ENCODE measurements around the gene KATNB1. TPM values are rescaled to one million over a fixed set of nuclear protein-coding genes. Genes with fewer than 3 reads are reported as not detected.
"Not testable (repeated sequence)": the region's sequence is repeated elsewhere in the genome, so short reads cannot be mapped to it uniquely, and the experiment has no call there.

KATNB1 gene
- total RNA-seq, 1 donor from 2014 or later, result 47.4 TPM

DNA sequence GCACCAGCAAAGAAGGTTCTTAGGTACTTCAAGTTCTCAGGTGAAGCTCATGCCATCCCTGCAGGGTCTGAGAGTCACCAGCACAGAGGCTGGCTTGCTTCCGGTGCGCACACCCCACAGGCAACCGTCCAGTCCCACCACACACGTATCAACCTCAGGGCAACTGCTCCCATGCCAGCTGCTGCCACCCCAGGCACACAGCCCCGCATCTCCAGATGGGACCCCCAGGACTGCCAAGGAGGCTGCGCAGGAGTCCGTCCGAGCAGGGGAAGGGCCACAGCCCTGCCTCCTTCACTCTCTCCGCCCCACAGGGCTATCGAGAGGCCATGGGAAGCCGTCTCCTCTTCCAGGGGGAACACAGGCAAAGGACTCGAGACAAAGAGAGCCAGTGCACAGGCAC lies 53.4 kb downstream of the KATNB1 start:
- no peak overlapping the region for H3K4me3 Mint-ChIP-seq
- no peak for DNase-seq (ENCODE audit: low read depth, low spot score)
- H3K27me3 Mint-ChIP-seq (ENCODE audit: low read depth), result no peaks in the 10 kb centered on the region
- H3K36me3 Mint-ChIP-seq (ENCODE audit: low read depth), result no peaks in the 10 kb centered on the region
- TF ChIP-seq, protein P1, sequence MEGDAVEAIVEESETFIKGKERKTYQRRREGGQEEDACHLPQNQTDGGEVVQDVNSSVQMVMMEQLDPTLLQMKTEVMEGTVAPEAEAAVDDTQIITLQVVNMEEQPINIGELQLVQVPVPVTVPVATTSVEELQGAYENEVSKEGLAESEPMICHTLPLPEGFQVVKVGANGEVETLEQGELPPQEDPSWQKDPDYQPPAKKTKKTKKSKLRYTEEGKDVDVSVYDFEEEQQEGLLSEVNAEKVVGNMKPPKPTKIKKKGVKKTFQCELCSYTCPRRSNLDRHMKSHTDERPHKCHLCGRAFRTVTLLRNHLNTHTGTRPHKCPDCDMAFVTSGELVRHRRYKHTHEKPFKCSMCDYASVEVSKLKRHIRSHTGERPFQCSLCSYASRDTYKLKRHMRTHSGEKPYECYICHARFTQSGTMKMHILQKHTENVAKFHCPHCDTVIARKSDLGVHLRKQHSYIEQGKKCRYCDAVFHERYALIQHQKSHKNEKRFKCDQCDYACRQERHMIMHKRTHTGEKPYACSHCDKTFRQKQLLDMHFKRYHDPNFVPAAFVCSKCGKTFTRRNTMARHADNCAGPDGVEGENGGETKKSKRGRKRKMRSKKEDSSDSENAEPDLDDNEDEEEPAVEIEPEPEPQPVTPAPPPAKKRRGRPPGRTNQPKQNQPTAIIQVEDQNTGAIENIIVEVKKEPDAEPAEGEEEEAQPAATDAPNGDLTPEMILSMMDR (conservative IDR thresholded peaks at IDR 0.05), result no peak
- peak overlapping the region; percentile 19 for H3K27ac Mint-ChIP-seq (ENCODE audit: unreplicated experiment)
- H3K4me1 Mint-ChIP-seq, result peaks cover 3% of the 10 kb centered on the region
- no peaks in the 10 kb centered on the region for H3K9me3 Mint-ChIP-seq

DNA sequence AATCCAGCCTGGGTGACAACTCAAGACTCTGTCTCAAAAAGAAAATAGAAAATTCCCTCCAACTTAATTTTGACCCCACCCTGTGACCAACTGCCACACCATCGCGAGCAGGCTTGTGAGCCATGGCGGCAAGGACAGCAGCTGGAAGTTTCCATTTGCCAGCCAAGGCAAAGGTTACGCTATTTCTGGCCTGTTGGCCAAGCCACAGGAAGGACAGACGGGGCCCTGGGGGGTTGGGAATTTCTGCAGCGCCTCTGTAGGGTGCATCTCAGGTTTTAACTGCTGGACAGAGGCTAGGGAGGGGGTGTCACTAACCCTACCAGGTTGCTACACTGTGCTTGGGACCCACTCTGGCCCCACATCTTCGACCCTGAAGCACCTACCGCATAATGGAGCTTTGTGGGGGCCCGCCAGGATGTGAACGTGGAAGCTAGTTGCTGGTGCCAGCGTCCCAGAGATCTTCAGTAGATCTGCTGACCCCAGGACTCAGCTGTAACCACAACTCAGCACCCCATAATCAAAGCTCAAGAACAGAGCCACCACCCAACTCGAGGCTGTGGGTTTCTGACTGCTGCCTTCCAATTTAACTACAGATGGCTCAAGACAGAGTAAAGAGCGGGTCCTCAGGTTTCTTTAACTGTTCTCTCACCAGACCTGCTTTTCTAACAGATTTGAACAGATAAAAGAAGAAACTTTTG lies 55.8 kb downstream of the KATNB1 start:
- Mint-ChIP-seq H3K4me1 (peaks cover 3% of the 10 kb centered on the region), H3K27ac (ENCODE audit: unreplicated experiment) (no peak overlapping the region), H3K27me3 (ENCODE audit: low read depth) (no peaks in the 10 kb centered on the region), H3K4me3 (no peak overlapping the region), H3K36me3 (ENCODE audit: low read depth) (no peaks in the 10 kb centered on the region), H3K9me3 (no peaks in the 10 kb centered on the region)
- DNase-seq (ENCODE audit: low read depth, low spot score), result no peak
- TF ChIP-seq, protein P1 (conservative IDR thresholded peaks at IDR 0.05), result no peak

GRCh38 chr16:57791893-57792461 lies 56.4 kb downstream of the KATNB1 start:
- no peaks in the 10 kb centered on the region for H3K27me3 Mint-ChIP-seq (ENCODE audit: low read depth)
- DNase-seq (ENCODE audit: low read depth, low spot score), result no peak
- H3K4me3 Mint-ChIP-seq, result no peak overlapping the region
- H3K27ac Mint-ChIP-seq (ENCODE audit: unreplicated experiment), result no peak overlapping the region
- no peaks in the 10 kb centered on the region for H3K36me3 Mint-ChIP-seq (ENCODE audit: low read depth)
- H3K9me3 Mint-ChIP-seq, result no peaks in the 10 kb centered on the region
- TF ChIP-seq, protein P1 (conservative IDR thresholded peaks at IDR 0.05), result no peak
- H3K4me1 Mint-ChIP-seq, result peaks cover 3% of the 10 kb centered on the region

DNA sequence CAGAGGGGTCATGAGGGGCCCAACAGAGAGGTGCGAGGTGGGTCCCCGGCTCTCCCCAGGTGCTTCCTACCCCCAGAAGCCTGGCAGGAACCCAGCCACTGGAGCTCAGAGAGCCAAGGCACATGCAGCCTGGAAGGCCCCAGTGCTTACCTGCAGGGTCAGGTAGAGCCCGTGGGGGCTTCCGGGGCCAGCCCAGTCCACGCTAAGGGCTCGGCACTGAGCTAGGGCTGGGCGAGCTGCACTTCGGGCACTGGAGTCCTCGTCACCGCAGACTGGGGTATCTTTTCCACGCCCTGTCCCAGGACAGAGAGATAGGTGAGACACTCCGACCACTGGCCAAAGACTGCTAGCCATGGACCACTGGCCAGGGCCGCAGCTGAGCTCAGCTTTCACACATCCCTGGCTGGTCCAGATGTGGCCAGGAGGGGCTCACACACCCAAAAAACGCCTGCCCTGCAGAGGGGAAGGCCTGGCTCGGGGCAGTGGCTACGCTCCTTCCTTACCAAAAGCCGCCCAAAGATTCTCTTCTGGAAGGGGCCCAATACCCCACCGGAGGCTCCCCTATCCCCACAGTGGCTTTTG lies 59.4 kb downstream of the KATNB1 start:
- no peak for DNase-seq (ENCODE audit: low read depth, low spot score)
- H3K27ac Mint-ChIP-seq (ENCODE audit: unreplicated experiment), result no peak overlapping the region
- TF ChIP-seq, protein P1 (conservative IDR thresholded peaks at IDR 0.05), result no peak
- H3K4me3 Mint-ChIP-seq, result no peak overlapping the region
- no peaks in the 10 kb centered on the region for H3K27me3 Mint-ChIP-seq (ENCODE audit: low read depth)
- H3K4me1 Mint-ChIP-seq, result peaks cover 13% of the 10 kb centered on the region
- no peaks in the 10 kb centered on the region for H3K36me3 Mint-ChIP-seq (ENCODE audit: low read depth)
- H3K9me3 Mint-ChIP-seq, result no peaks in the 10 kb centered on the region

DNA sequence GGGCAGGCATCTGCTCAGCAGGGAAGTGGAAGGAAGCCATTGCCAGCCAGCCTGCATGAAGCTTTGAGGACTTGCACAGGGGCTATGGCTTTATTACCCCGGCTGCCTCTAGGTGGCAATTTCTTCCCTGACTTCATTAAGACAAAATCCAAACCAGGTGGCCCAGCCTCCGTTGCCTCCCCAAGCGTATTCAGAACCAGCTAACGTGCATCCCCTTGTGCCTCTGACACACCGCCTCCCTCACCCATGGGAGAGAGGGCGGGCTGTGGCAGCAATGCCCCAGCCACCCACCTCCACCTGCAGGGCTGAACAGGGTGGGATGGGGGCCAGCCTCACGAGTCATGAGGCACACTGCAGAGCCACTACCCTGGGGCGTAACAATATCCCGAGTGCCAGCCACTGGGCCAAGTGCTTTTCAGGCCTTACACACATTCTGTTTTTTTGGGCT lies 59.9 kb downstream of the KATNB1 start:
- H3K36me3 Mint-ChIP-seq (ENCODE audit: low read depth), result no peaks in the 10 kb centered on the region
- H3K4me1 Mint-ChIP-seq, result peaks cover 18% of the 10 kb centered on the region
- H3K27ac Mint-ChIP-seq (ENCODE audit: unreplicated experiment), result no peak overlapping the region
- no peak for DNase-seq (ENCODE audit: low read depth, low spot score)
- H3K4me3 Mint-ChIP-seq, result no peak overlapping the region
- H3K9me3 Mint-ChIP-seq, result no peaks in the 10 kb centered on the region
- no peaks in the 10 kb centered on the region for H3K27me3 Mint-ChIP-seq (ENCODE audit: low read depth)
- TF ChIP-seq, protein P1 (conservative IDR thresholded peaks at IDR 0.05), result peak; percentile 60

DNA sequence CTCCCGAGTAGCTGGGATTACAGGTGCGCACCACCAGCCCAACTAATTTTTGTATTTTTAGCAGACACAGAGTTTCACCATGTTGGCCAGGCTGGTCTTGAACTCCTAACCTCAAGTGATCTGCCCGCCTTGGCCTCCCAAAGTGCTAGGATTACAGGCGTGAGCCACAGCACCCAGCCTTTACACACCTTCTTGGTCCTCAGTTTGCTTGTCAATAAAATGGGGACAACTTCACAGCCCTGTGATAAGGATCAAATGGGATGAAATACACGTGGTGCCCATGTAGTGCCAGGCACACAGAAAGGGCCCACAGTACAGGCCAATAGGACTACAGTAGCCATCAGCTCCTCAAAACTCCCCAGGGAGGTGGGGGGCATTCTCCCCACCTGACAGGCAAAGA lies 60.4 kb downstream of the KATNB1 start:
- H3K27ac Mint-ChIP-seq (ENCODE audit: unreplicated experiment); H3K27me3 Mint-ChIP-seq (ENCODE audit: low read depth); H3K36me3 Mint-ChIP-seq (ENCODE audit: low read depth): not testable (repeated sequence)

More for the DNA sequence above, 60.4 kb downstream of the KATNB1 start:
- H3K9me3 Mint-ChIP-seq; DNase-seq (ENCODE audit: low read depth, low spot score); H3K4me3 Mint-ChIP-seq: not testable (repeated sequence)
- H3K4me1 Mint-ChIP-seq, result peaks cover 24% of the 10 kb centered on the region
